Fibroblast of lung (primary cell): ENCODE data around the gene INHBB. TPM values are rescaled to one million over a fixed set of nuclear protein-coding genes. Genes with fewer than 3 reads are reported as not detected.

Experiments used
- DNase-seq, 2 donors: peaks; one replicate each; pipeline versions ENCODE4 v3.0.0 to v3.0.0-alpha.2; 2010; ENCODE audit warnings: low read depth in 2 of 2
- H2AFZ ChIP-seq: 2 replicates; pipeline ENCODE4 v1.5.1; 2012; ENCODE audit warnings: low read length, control low read depth, inconsistent platforms
- H3K27ac ChIP-seq: 2 replicates; pipeline ENCODE4 v1.5.1; 2011; ENCODE audit warnings: low read length, control low read depth; ENCODE audit not compliant: insufficient read depth
- H3K27me3 ChIP-seq: 2 replicates; pipeline ENCODE4 v1.5.1; 2011; ENCODE audit warnings: mild to moderate bottlenecking, low read length; ENCODE audit not compliant: control insufficient read depth, insufficient read depth
- H3K36me3 ChIP-seq: 2 replicates; pipeline ENCODE4 v1.5.1; 2011; ENCODE audit warnings: low read length; ENCODE audit not compliant: control insufficient read depth, insufficient read depth
- H3K4me1 ChIP-seq: 2 replicates; pipeline ENCODE4 v1.5.1; 2011; ENCODE audit warnings: low read length; ENCODE audit not compliant: control insufficient read depth, insufficient read depth; ENCODE audit errors: extremely low read depth
- H3K4me2 ChIP-seq: 2 replicates; pipeline ENCODE4 v1.5.1; 2011; ENCODE audit warnings: low read length, control low read depth; ENCODE audit not compliant: insufficient read depth; ENCODE audit errors: extremely low read depth
- H3K4me3 ChIP-seq, 4 experiments: fragments of 200-600 bp in 1 of 4; sonication (generic) in 1 of 4; replicated peaks in 1 of 4; 2 replicates each; pipeline ENCODE4 v1.5.1; 2011 to 2016; ENCODE audit warnings: low read length in 4 of 4, low read depth in 3 of 4, mild to moderate bottlenecking in 3 of 4, control low read depth in 2 of 4, inconsistent platforms in 1 of 4, mixed read lengths in 1 of 4; ENCODE audit not compliant: insufficient read depth in 1 of 4; ENCODE audit errors: control extremely low read depth in 1 of 4
- H3K79me2 ChIP-seq: 2 replicates; pipeline ENCODE4 v1.5.1; 2012; ENCODE audit warnings: mild to moderate bottlenecking, low read length, inconsistent platforms; ENCODE audit not compliant: control insufficient read depth, insufficient read depth
- H3K9ac ChIP-seq: 2 replicates; pipeline ENCODE4 v1.5.1; 2011; ENCODE audit warnings: mild to moderate bottlenecking, low read length, control low read depth; ENCODE audit not compliant: insufficient read depth
- H3K9me3 ChIP-seq: 2 replicates; pipeline ENCODE4 v1.5.1; 2012; ENCODE audit warnings: low read depth, low read length; ENCODE audit not compliant: control insufficient read depth, insufficient read depth
- H4K20me1 ChIP-seq: 2 replicates; pipeline ENCODE4 v1.5.1; 2011; ENCODE audit warnings: low read length; ENCODE audit not compliant: control insufficient read depth, insufficient read depth; ENCODE audit errors: extremely low read depth
- EZH2 ChIP-seq: IDR thresholded peaks from 2 replicates; pipeline ENCODE4 v1.5.1; 2012; ENCODE audit warnings: low read length, control low read depth, mild to moderate bottlenecking; ENCODE audit errors: missing control alignments
- polyA plus RNA-seq, 2 donors: library from polyadenylated mRNA; depleted of rRNA in 1 of 2; stranded (reverse) in 1 of 2; unstranded in 1 of 2; fragments of >200 nt; gene quantifications; 2 replicates each; pipeline ENCODE4 v1.2.1, GENCODE V29; 2011 to 2012; ENCODE audit warnings: missing spikeins in 1 of 2
- total RNA-seq: library from RNA; depleted of rRNA; stranded (reverse); fragments of >200 nt; gene quantifications from 2 replicates; pipeline ENCODE4 v1.2.1, GENCODE V29; 2014
- TF ChIP-seq, protein P1 (sequence below), 2 donors: IDR thresholded peaks in 1 of 2; conservative IDR thresholded peaks in 1 of 2; 1 replicate in 1 of 2; 2 replicates in 1 of 2; pipeline ENCODE4 v1.5.1; 2011 to 2012; ENCODE audit warnings: low read length in 2 of 2, control low read depth in 1 of 2, inconsistent platforms in 1 of 2, low read depth in 1 of 2, mild to moderate bottlenecking in 1 of 2

INHBB gene
- total and polyA plus RNA-seq, 2 donors (not counting 1 experiment from before 2014, with no cell fraction given): 0.01 TPM; not detected in 1

DNA sequence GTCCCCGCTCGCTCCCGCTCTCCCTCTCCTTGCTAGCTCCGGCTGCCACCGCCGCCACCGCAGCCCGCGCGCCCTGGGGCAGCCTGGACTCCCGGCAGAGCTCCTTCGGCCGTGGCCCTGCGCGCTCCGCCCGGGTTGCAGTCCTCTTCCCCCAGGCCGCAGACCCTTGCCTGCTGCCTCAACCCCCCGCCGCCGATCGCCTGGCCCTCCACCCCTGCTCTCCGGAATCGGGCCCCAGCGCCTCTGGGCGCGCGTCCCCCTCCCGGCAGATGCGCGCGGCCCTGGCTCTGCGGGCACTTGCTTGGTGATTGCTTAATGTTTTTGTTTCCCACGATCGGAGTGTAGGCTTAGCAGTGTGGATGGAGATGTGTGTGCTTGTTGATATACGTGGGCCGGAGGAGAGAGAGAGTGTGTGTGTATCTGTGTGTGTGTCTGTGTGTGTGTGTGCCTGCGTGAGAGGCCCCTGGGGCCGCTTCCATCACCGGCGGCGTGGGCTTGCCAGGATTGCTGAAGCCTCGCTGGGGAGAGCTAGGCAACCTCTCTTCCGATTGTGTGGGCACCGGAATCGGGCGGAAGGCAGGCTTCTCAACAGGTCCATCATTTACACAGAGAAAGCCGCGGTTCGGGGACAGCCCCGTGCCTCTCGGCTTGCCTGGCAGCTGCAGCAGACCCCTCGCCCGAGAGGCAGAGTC lies 877 bp downstream of the INHBB start:
- peak; percentile 39 to 47 for DNase-seq
- Histone ChIP-seq H3K9me3 (no peaks in the 10 kb centered on the region), H4K20me1 (no peaks in the 10 kb centered on the region), H3K27ac (no peak overlapping the region), H3K4me1 (no peaks in the 10 kb centered on the region), H3K4me2 (peak overlapping the region; percentile 25), H3K9ac (no peak overlapping the region), H2AFZ (no peak overlapping the region), H3K4me3 (no peak overlapping the region), H3K27me3 (peaks cover 63% of the 10 kb centered on the region), H3K79me2 (no peaks in the 10 kb centered on the region), H3K36me3 (no peaks in the 10 kb centered on the region)
- peak; percentile 99 for TF ChIP-seq EZH2
- TF ChIP-seq, protein P1, sequence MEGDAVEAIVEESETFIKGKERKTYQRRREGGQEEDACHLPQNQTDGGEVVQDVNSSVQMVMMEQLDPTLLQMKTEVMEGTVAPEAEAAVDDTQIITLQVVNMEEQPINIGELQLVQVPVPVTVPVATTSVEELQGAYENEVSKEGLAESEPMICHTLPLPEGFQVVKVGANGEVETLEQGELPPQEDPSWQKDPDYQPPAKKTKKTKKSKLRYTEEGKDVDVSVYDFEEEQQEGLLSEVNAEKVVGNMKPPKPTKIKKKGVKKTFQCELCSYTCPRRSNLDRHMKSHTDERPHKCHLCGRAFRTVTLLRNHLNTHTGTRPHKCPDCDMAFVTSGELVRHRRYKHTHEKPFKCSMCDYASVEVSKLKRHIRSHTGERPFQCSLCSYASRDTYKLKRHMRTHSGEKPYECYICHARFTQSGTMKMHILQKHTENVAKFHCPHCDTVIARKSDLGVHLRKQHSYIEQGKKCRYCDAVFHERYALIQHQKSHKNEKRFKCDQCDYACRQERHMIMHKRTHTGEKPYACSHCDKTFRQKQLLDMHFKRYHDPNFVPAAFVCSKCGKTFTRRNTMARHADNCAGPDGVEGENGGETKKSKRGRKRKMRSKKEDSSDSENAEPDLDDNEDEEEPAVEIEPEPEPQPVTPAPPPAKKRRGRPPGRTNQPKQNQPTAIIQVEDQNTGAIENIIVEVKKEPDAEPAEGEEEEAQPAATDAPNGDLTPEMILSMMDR (conservative IDR thresholded peaks at IDR 0.05 in 1 of 2, IDR thresholded peaks at IDR 0.05 in 1 of 2; ENCODE audit: low read depth in 1 of 2, low read length in 2 of 2): no peak

DNA sequence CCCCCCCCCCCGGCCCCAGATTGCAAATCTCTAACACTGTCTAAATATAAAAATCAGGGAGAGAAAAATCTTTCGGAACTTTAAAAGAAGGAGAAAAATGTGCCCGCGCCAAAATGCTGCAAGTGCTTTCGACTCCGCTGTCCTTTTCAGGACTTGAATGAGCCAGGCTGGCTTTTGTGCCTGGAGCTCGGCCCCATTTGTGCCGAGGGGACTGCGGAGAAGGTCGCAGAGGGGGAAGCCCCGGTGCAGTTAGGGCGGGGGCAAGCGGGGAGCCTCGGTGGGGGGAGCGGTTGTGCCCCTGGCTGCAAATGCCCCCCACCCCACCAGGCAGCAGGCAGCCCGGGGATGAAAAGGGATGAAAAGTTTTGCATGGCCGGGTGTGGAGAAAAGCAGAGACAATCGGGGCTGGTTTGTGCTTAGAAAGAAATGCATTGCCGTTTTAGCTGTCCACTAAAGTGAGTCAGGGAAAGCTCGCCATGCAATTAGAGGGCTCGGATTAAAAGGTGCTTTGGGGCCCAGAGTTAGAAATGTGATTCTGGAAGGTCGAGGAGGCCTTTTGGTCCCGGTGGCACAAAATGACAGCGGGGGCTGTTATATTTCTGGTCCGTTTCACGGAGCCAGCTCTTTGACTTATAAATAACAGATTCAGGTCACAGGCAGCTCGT lies 1.6 kb downstream of the INHBB start:
- Histone ChIP-seq H3K4me2 (no peak overlapping the region), H2AFZ (no peak overlapping the region), H3K27me3 (peaks cover 56% of the 10 kb centered on the region), H4K20me1 (no peaks in the 10 kb centered on the region), H3K27ac (no peak overlapping the region), H3K4me3 (no peak overlapping the region), H3K36me3 (no peaks in the 10 kb centered on the region), H3K9ac (no peak overlapping the region), H3K4me1 (no peaks in the 10 kb centered on the region), H3K79me2 (no peaks in the 10 kb centered on the region), H3K9me3 (no peaks in the 10 kb centered on the region)
- peak; percentile 13 to 23 for DNase-seq
- TF ChIP-seq EZH2: no peak
- TF ChIP-seq, protein P1 (conservative IDR thresholded peaks at IDR 0.05 in 1 of 2, IDR thresholded peaks at IDR 0.05 in 1 of 2; ENCODE audit: low read depth in 1 of 2, low read length in 2 of 2): no peak

DNA sequence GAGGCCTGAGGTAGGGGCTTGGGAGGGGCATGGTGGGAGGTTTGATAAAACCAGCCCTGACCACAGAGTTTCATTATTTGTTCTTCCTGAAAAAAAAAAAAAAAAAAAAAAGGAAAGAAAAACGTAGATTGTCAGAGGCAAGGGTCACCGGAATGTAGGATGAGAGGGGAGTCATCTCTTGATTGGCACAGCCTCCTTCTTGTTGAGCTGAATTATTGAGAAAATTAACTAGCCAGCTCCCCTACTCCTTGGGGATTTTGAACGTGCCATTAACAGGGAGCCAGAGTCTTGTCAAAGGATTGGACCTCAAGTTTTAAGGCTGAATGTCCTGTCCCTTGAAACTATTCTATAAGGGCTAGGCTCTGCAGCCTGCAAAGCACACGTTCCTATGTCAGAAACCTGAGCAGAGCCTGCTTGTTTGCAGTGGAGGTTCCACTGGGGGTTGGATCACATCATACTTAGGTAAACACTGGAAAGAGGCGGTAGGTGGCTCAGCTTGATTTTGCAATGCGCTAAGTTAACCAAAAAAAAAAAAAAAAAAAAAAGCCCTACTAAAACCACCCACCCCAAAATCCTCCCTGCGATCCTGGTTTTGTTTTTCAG lies 2.3 kb downstream of the INHBB start:
- TF ChIP-seq, protein P1 (conservative IDR thresholded peaks at IDR 0.05 in 1 of 2, IDR thresholded peaks at IDR 0.05 in 1 of 2; ENCODE audit: low read depth in 1 of 2, low read length in 2 of 2): no peak
- TF ChIP-seq EZH2: no peak
- Histone ChIP-seq H3K27me3 (peaks cover 49% of the 10 kb centered on the region), H3K9ac (no peak overlapping the region), H2AFZ (no peak overlapping the region), H4K20me1 (no peaks in the 10 kb centered on the region), H3K4me3 (no peak overlapping the region), H3K36me3 (no peaks in the 10 kb centered on the region), H3K79me2 (no peaks in the 10 kb centered on the region), H3K4me2 (no peak overlapping the region), H3K9me3 (no peaks in the 10 kb centered on the region), H3K4me1 (no peaks in the 10 kb centered on the region), H3K27ac (no peak overlapping the region)
- no peak for DNase-seq
